GM21786 (cell line): Measurements from ENCODE around the gene PRRX2.
"Not testable (repeated sequence)": the region's sequence is repeated elsewhere in the genome, so short reads cannot be mapped to it uniquely, and the experiment has no call there.

Experiments
- ATAC-seq: cut with Tn5 transposase; IDR thresholded peaks from one replicate; pipeline ENCODE4 v1.9.1; 2021; ENCODE audit not compliant: unreplicated experiment

PRRX2 gene

GRCh38 chr9:129731477-129732085 is 66.1 kb downstream of the PRRX2 start:
- no peak for ATAC-seq

GRCh38 chr9:129732100-129732499 is 66.7 kb downstream of the PRRX2 start:
- ATAC-seq = no peak

GRCh38 chr9:129732946-129733631 is 67.6 kb downstream of the PRRX2 start:
- no peak for ATAC-seq

- ATAC-seq = no peak
Observed at GRCh38 chr9:129733632-129733953, 68.1 kb downstream of the PRRX2 start.

GRCh38 chr9:129735546-129735945 is 70.1 kb downstream of the PRRX2 start:
- ATAC-seq = no peak

GRCh38 chr9:129736334-129736733 is 70.9 kb downstream of the PRRX2 start:
- ATAC-seq = no peak

GRCh38 chr9:129737479-129738274 is 72.2 kb downstream of the PRRX2 start:
- ATAC-seq = no peak

GRCh38 chr9:129739432-129739831 is 74.0 kb downstream of the PRRX2 start:
- no peak for ATAC-seq

GRCh38 chr9:129740174-129740573 is 74.7 kb downstream of the PRRX2 start:
- no peak for ATAC-seq

GRCh38 chr9:129740666-129741464 is 75.4 kb downstream of the PRRX2 start:
- no peak for ATAC-seq

- ATAC-seq = no peak
Observed at GRCh38 chr9:129745200-129745599, 79.8 kb downstream of the PRRX2 start.

GRCh38 chr9:129746092-129746777 is 80.8 kb downstream of the PRRX2 start:
- no peak for ATAC-seq

- ATAC-seq = no peak
Observed at GRCh38 chr9:129748249-129748648, 82.8 kb downstream of the PRRX2 start.

- not testable (repeated sequence) for ATAC-seq
Observed at GRCh38 chr9:129749052-129749451, 83.6 kb downstream of the PRRX2 start.

GRCh38 chr9:129749575-129749974 is 84.1 kb downstream of the PRRX2 start:
- no peak for ATAC-seq

- no peak for ATAC-seq
Observed at GRCh38 chr9:129750013-129750638, 84.7 kb downstream of the PRRX2 start.

GRCh38 chr9:129751841-129752801 is 86.7 kb downstream of the PRRX2 start:
- ATAC-seq = no peak

GRCh38 chr9:129752900-129753729 is 87.7 kb downstream of the PRRX2 start, which contains the start of gene PTGES:
TSS of gene PTGES (minus strand) at chr9:129753042. CDS start at chr9:129753012, 30 bp downstream.
- no peak for ATAC-seq
